Measurements from ENCODE around the gene OR8G1.

DNA sequence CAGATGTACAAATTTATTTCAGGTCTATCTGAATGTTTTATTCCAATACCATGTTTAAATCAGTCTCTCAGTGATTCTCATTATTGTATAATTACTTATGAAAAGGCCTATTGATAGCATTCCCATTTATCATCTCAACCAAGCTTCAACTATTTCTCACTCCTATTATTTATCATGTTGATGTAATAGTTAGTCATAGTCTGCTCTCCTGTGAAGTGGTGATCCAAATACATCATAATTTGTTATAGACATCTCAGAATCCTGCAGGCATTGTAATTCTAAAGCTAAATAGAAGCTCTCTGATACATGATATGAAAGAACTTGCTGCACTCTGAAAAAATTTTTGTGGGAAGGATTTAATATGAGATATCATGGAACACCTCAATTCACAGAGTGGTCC is 21.8 kb upstream of the OR8G1 start:
- no peak for TF ChIP-seq RNF2 (IDR thresholded peaks at IDR 0.05; ENCODE audit: borderline replicate concordance, low read depth, low read length, missing control alignments, poor library complexity, severe bottlenecking)
- TF ChIP-seq, protein P1, sequence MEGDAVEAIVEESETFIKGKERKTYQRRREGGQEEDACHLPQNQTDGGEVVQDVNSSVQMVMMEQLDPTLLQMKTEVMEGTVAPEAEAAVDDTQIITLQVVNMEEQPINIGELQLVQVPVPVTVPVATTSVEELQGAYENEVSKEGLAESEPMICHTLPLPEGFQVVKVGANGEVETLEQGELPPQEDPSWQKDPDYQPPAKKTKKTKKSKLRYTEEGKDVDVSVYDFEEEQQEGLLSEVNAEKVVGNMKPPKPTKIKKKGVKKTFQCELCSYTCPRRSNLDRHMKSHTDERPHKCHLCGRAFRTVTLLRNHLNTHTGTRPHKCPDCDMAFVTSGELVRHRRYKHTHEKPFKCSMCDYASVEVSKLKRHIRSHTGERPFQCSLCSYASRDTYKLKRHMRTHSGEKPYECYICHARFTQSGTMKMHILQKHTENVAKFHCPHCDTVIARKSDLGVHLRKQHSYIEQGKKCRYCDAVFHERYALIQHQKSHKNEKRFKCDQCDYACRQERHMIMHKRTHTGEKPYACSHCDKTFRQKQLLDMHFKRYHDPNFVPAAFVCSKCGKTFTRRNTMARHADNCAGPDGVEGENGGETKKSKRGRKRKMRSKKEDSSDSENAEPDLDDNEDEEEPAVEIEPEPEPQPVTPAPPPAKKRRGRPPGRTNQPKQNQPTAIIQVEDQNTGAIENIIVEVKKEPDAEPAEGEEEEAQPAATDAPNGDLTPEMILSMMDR (IDR thresholded peaks at IDR 0.05; ENCODE audit: control extremely low read depth in 1 of 3, insufficient read depth in 1 of 3, low read depth in 1 of 3, low read length in 3 of 3), result no peak
- TF ChIP-seq EP300 (IDR thresholded peaks at IDR 0.05; ENCODE audit: borderline replicate concordance in 1 of 2, low read depth in 2 of 2, low read length in 2 of 2), result no peak
- no peak for TF ChIP-seq SAP30 (IDR thresholded peaks at IDR 0.05; ENCODE audit: insufficient read depth, insufficient replicate concordance, low read length)
- no peak for TF ChIP-seq JUN (IDR thresholded peaks at IDR 0.05; ENCODE audit: low read depth, low read length)
- no peak for TF ChIP-seq POLR2A (IDR thresholded peaks at IDR 0.05; ENCODE audit: control extremely low read depth in 1 of 2, low read depth in 2 of 2, low read length in 2 of 2)
- no peak for TF ChIP-seq JUND (IDR thresholded peaks at IDR 0.05; ENCODE audit: low read length)
- TF ChIP-seq EGR1 (IDR thresholded peaks at IDR 0.05; ENCODE audit: borderline replicate concordance, low read depth, low read length), result no peak
- no peak for TF ChIP-seq EZH2 (IDR thresholded peaks at IDR 0.05; ENCODE audit: low read depth, low read length, severe bottlenecking)

Measured in H1 (cell line).